ENCODE results near the gene LARGE1. TPM values are rescaled to one million over a fixed set of nuclear protein-coding genes. Genes with fewer than 3 reads are reported as not detected.

The LARGE1 gene
- total and polyA plus RNA-seq, 9 of the 15 experiments (the other 6 are each of a cell fraction or from before 2014, with no cell fraction given): 0.01 to 0.66 (median 0.14) TPM; not detected in 2

DNA sequence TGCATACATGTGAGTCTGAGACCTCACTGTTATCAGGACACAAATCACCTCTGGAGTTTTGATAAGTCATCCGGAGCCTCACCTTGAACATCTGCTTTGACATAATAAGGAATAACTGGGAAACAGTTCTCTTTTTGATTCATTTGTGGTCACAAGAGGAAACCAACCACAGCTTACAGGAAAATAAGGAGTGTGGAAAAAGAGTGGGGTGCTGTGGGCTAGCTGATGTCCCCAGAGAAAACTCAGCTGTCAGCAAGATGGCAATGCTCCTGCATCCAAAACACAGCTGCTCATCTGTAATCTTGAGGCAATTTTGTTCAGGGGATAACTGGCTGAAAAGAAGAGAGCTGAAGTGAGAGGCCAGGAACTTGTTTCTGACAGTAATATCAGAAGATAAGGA lies 445.7 kb downstream of the LARGE1 start (continued):
- TF ChIP-seq, protein P1, sequence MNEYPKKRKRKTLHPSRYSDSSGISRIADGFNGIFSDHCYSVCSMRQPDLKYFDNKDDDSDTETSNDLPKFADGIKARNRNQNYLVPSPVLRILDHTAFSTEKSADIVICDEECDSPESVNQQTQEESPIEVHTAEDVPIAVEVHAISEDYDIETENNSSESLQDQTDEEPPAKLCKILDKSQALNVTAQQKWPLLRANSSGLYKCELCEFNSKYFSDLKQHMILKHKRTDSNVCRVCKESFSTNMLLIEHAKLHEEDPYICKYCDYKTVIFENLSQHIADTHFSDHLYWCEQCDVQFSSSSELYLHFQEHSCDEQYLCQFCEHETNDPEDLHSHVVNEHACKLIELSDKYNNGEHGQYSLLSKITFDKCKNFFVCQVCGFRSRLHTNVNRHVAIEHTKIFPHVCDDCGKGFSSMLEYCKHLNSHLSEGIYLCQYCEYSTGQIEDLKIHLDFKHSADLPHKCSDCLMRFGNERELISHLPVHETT (CRISPR knock-in tag; conservative IDR thresholded peaks at IDR 0.05 in 1 of 2, IDR thresholded peaks at IDR 0.05 in 1 of 2): no peak
- TF ChIP-seq CEBPG (CRISPR knock-in tag; IDR thresholded peaks at IDR 0.05): no peak
- no peak for TF ChIP-seq CEBPG (tag; conservative IDR thresholded peaks at IDR 0.05 in 1 of 2, IDR thresholded peaks at IDR 0.05 in 1 of 2)
- no peak for TF ChIP-seq NCOA2 (IDR thresholded peaks at IDR 0.05; ENCODE audit: partially characterized antibody in 2 of 2)
- no peak for TF ChIP-seq CBX2 (IDR thresholded peaks at IDR 0.05; ENCODE audit: insufficient read depth, low read length, poor library complexity, severe bottlenecking)
- TF ChIP-seq SETDB1 (IDR thresholded peaks at IDR 0.05; ENCODE audit: low read length): no peak
- no peak for TF ChIP-seq ZNF695 (CRISPR knock-in tag; IDR thresholded peaks at IDR 0.05)
- TF ChIP-seq PHF8 (IDR thresholded peaks at IDR 0.05; ENCODE audit: borderline replicate concordance, low read length): no peak

Data from K562 (cell line).